SK-N-SH (cell line): Measurements from ENCODE around the gene METTL21A. TPM values are rescaled to one million over a fixed set of nuclear protein-coding genes. Genes with fewer than 3 reads are reported as not detected.

Experiments
- CTCF ChIA-PET: fragments of 300-600, 350-600 bp; formaldehyde crosslinking; extraction: SDS; loops from one replicate; lab custom pipeline; 2021; lab: Yijun Ruan, JAX
- POLR2A ChIA-PET: fragments of 350-600 bp; sonication (Branson Sonifier 250); formaldehyde crosslinking; extraction: SDS; loops from one replicate; lab custom pipeline; 2020; ENCODE audit warnings: antibody characterized with exemption, inconsistent platforms; lab: Yijun Ruan, JAX
- DNase-seq: peaks from one replicate; pipeline ENCODE4 v3.0.0; 2012
- H2AFZ ChIP-seq: fragments of 200-600 bp; sonication (generic); 2 replicates; pipeline ENCODE4 v1.8.1; 2016; ENCODE audit warnings: antibody characterized with exemption, mild to moderate bottlenecking, low read depth
- H3F3A ChIP-seq: fragments of 200-600 bp; sonication (generic); replicated peaks from 2 replicates; pipeline ENCODE3; 2016; ENCODE audit warnings: antibody characterized with exemption, mild to moderate bottlenecking; ENCODE audit not compliant: insufficient read depth
- H3K27ac ChIP-seq, 2 experiments: fragments of 200-500 bp in 1 of 2; fragments of 200-600 bp in 1 of 2; sonication (Bioruptor generic) in 1 of 2; sonication (generic), shearing (Covaris generic) in 1 of 2; 2 replicates each; pipeline versions ENCODE4 v1.5.1 to v1.6.1; 2014 to 2016; ENCODE audit warnings: low read depth in 2 of 2, inconsistent platforms in 1 of 2, low read length in 1 of 2, mild to moderate bottlenecking in 1 of 2, mixed read lengths in 1 of 2
- H3K27me3 ChIP-seq: fragments of 200-600 bp; sonication (generic), shearing (Covaris generic); 2 replicates; pipeline ENCODE4 v1.6.1; 2016; ENCODE audit warnings: mixed run types; ENCODE audit not compliant: insufficient read depth
- H3K36me3 ChIP-seq, 2 experiments: fragments of 200-500 bp in 1 of 2; fragments of 200-600 bp in 1 of 2; sonication (Bioruptor generic) in 1 of 2; sonication (generic) in 1 of 2; replicated peaks in 1 of 2; 2 replicates each; pipeline versions ENCODE3 to v1.5.1; 2014 to 2016; ENCODE audit warnings: low read length in 1 of 2, mild to moderate bottlenecking in 1 of 2; ENCODE audit not compliant: insufficient read depth in 2 of 2, control insufficient read depth in 1 of 2
- H3K4me1 ChIP-seq, 2 experiments: fragments of 200-500 bp in 1 of 2; fragments of 200-600 bp in 1 of 2; sonication (Bioruptor generic) in 1 of 2; sonication (generic), shearing (Covaris generic) in 1 of 2; 2 replicates each; pipeline versions ENCODE4 v1.5.1 to v1.6.1; 2014 to 2016; ENCODE audit warnings: low read depth in 1 of 2, low read length in 1 of 2, mixed run types in 1 of 2; ENCODE audit not compliant: insufficient read depth in 2 of 2, control insufficient read depth in 1 of 2
- H3K4me2 ChIP-seq: fragments of 200-600 bp; sonication (generic), shearing (Covaris generic); 2 replicates; pipeline ENCODE4 v1.6.1; 2017; ENCODE audit warnings: mixed run types
- H3K4me3 ChIP-seq, 2 experiments: fragments of 200-500 bp in 1 of 2; fragments of 200-600 bp in 1 of 2; sonication (Bioruptor generic) in 1 of 2; sonication (generic), shearing (Covaris generic) in 1 of 2; 2 replicates each; pipeline versions ENCODE4 v1.5.1 to v1.8.1; 2014 to 2016; ENCODE audit warnings: low read depth in 2 of 2, inconsistent platforms in 1 of 2, low read length in 1 of 2, mild to moderate bottlenecking in 1 of 2, mixed read lengths in 1 of 2, moderate library complexity in 1 of 2
- H3K79me2 ChIP-seq: fragments of 200-600 bp; sonication (generic); 2 replicates; pipeline ENCODE4 v1.8.1; 2017; ENCODE audit warnings: mild to moderate bottlenecking; ENCODE audit not compliant: insufficient read depth
- H3K9ac ChIP-seq: fragments of 200-600 bp; sonication (generic); 2 replicates; pipeline ENCODE4 v1.6.1; 2017; ENCODE audit warnings: mixed run types
- H3K9me2 ChIP-seq: fragments of 200-600 bp; sonication (generic); 2 replicates; pipeline ENCODE4 v1.6.1; 2017; ENCODE audit warnings: mixed run types
- H3K9me3 ChIP-seq: fragments of 200-600 bp; sonication (generic); 2 replicates; pipeline ENCODE4 v1.6.1; 2017; ENCODE audit warnings: mixed run types, mild to moderate bottlenecking, moderate library complexity
- H4K20me1 ChIP-seq: fragments of 200-600 bp; sonication (generic); 2 replicates; pipeline ENCODE4 v1.6.1; 2017; ENCODE audit warnings: mild to moderate bottlenecking, mixed run types; ENCODE audit not compliant: insufficient read depth
- CHD2 ChIP-seq: fragments of 150-350 bp; IDR thresholded peaks from 2 replicates; pipeline ENCODE4 v1.6.1; 2018; ENCODE audit warnings: low read length; ENCODE audit not compliant: partially characterized antibody
- FOSL2 ChIP-seq: IDR thresholded peaks from 2 replicates; pipeline ENCODE4 v1.4.0; 2012; ENCODE audit warnings: low read depth, mild to moderate bottlenecking, moderate library complexity, borderline replicate concordance
- FOXJ3 ChIP-seq: sonication (generic); formaldehyde crosslinking; IDR thresholded peaks from 2 replicates; pipeline ENCODE4 v1.5.1; 2020; ENCODE audit warnings: mild to moderate bottlenecking, missing genetic modification reagents
- FOXM1 ChIP-seq: IDR thresholded peaks from 2 replicates; pipeline ENCODE4 v1.4.0; 2012; ENCODE audit warnings: low read depth, mild to moderate bottlenecking
- GABPA ChIP-seq: IDR thresholded peaks from 2 replicates; pipeline ENCODE4 v1.4.0; 2012; ENCODE audit warnings: low read depth, mild to moderate bottlenecking
- JUND ChIP-seq: IDR thresholded peaks from 2 replicates; pipeline ENCODE4 v1.4.0; 2012
- MEF2A ChIP-seq: IDR thresholded peaks from 2 replicates; pipeline ENCODE4 v1.4.0; 2012; ENCODE audit warnings: low read depth, borderline replicate concordance
- MXI1 ChIP-seq: IDR thresholded peaks from 2 replicates; pipeline ENCODE4 v1.6.1; 2012; ENCODE audit warnings: mild to moderate bottlenecking, low read depth, low read length, improper control_type of control experiment
- NFIC ChIP-seq: IDR thresholded peaks from 2 replicates; pipeline ENCODE4 v1.4.0; 2012; ENCODE audit warnings: borderline replicate concordance
- NRF1 ChIP-seq: IDR thresholded peaks from 2 replicates; pipeline ENCODE4 v1.6.1; 2012; ENCODE audit warnings: low read depth, mild to moderate bottlenecking, low read length
- TAF1 ChIP-seq: IDR thresholded peaks from 2 replicates; pipeline ENCODE4 v1.6.1; 2012; ENCODE audit warnings: low read depth, mild to moderate bottlenecking, low read length, moderate library complexity, borderline replicate concordance
- TCF12 ChIP-seq: IDR thresholded peaks from 2 replicates; pipeline ENCODE4 v1.4.0; 2012
- TEAD4 ChIP-seq: IDR thresholded peaks from 2 replicates; pipeline ENCODE4 v1.4.0; 2012; ENCODE audit warnings: mild to moderate bottlenecking, borderline replicate concordance; ENCODE audit not compliant: insufficient read depth
- WGBS: methylation state at CpG from one replicate; pipeline ENCODE4 v1.1.6; 2017; ENCODE audit warnings: low lambda C conversion rate; 5-methylcytosine and 5-hydroxymethylcytosine counted together
- polyA plus RNA-seq, 3 experiments: library from polyadenylated mRNA; depleted of rRNA; stranded (reverse); fragments of >200 nt; gene quantifications; 2 replicates each; pipeline ENCODE4 v1.2.3, GENCODE V29; 2012
- TF ChIP-seq, protein P1 (sequence below): fragments of 150-350 bp; IDR thresholded peaks from 2 replicates; pipeline ENCODE4 v1.6.1; 2016; ENCODE audit warnings: mild to moderate bottlenecking, low read depth, low read length
- TF ChIP-seq, protein P2 (sequence below): fragments of 150-350 bp; IDR thresholded peaks from 2 replicates; pipeline ENCODE4 v1.6.1; 2017; ENCODE audit warnings: antibody characterized with exemption, low read length, low read depth, borderline replicate concordance
- TF ChIP-seq, protein P3 (sequence below): IDR thresholded peaks from 2 replicates; pipeline ENCODE4 v1.4.0; 2012; ENCODE audit warnings: low read depth, borderline replicate concordance
- TF ChIP-seq, protein P4 (sequence below): fragments of 200-600 bp; sonication (generic); IDR thresholded peaks from 2 replicates; pipeline ENCODE4 v1.6.1; 2017; ENCODE audit warnings: antibody characterized with exemption, mild to moderate bottlenecking, moderate library complexity

The METTL21A gene
- polyA plus RNA-seq, 1 of the 3 experiments (the other 2 are of a cell fraction), result 19.4 TPM

DNA sequence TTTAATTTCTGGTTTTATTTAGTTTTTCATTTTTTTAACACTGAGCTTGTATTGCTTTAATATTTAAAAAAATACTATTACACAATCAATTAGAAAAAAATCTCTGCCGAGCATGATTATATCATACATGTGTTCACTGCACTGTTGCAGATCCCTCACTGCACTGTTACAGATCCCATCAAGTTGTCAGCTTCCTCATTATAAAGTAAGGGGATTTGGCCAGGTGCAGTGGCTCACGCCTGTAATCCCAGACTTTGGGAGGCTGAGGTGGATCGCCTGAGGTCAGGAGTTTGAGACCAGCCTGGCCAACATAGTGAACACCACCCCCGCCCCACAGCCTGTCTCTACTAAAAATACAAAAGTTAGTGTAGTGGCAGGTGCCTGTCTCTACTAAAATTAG is 33.0 kb upstream of the METTL21A start:
- DNase-seq, result no peak
- no peak overlapping the region for H3K27ac ChIP-seq
- H4K20me1 ChIP-seq, result no peaks in the 10 kb centered on the region
- no peaks in the 10 kb centered on the region for H3K27me3 ChIP-seq
- CTCF ChIA-PET, result interaction anchor here (0.7 to 1.2 kb wide), 3 partner anchors 32 to 46 kb away, joined by 3 to 5 read pairs (median 3); no protein-coding TSS in a partner anchor
- H3K9me2 ChIP-seq, result no peaks in the 10 kb centered on the region
- no peak overlapping the region for H3K9ac ChIP-seq
- H3K4me2 ChIP-seq, result no peak overlapping the region
- 87% methylated on average over 4 of the region's 4 CpGs for WGBS
- H3F3A ChIP-seq, result no peaks in the 10 kb centered on the region
- no peaks in the 10 kb centered on the region for H3K79me2 ChIP-seq
- no peak overlapping the region for H3K4me3 ChIP-seq
- TF ChIP-seq TAF1 (no peak), TEAD4 (no peak), FOSL2 (no peak), CHD2 (no peak), GABPA (no peak), FOXJ3 (no peak), NRF1 (no peak), TCF12 (no peak), JUND (no peak), NFIC (no peak), MXI1 (no peak), FOXM1 (no peak), MEF2A (no peak)
- TF ChIP-seq, protein P1, sequence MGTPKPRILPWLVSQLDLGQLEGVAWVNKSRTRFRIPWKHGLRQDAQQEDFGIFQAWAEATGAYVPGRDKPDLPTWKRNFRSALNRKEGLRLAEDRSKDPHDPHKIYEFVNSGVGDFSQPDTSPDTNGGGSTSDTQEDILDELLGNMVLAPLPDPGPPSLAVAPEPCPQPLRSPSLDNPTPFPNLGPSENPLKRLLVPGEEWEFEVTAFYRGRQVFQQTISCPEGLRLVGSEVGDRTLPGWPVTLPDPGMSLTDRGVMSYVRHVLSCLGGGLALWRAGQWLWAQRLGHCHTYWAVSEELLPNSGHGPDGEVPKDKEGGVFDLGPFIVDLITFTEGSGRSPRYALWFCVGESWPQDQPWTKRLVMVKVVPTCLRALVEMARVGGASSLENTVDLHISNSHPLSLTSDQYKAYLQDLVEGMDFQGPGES, result no peak
- TF ChIP-seq, protein P2, sequence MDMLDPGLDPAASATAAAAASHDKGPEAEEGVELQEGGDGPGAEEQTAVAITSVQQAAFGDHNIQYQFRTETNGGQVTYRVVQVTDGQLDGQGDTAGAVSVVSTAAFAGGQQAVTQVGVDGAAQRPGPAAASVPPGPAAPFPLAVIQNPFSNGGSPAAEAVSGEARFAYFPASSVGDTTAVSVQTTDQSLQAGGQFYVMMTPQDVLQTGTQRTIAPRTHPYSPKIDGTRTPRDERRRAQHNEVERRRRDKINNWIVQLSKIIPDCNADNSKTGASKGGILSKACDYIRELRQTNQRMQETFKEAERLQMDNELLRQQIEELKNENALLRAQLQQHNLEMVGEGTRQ, result no peak
- TF ChIP-seq, protein P3, sequence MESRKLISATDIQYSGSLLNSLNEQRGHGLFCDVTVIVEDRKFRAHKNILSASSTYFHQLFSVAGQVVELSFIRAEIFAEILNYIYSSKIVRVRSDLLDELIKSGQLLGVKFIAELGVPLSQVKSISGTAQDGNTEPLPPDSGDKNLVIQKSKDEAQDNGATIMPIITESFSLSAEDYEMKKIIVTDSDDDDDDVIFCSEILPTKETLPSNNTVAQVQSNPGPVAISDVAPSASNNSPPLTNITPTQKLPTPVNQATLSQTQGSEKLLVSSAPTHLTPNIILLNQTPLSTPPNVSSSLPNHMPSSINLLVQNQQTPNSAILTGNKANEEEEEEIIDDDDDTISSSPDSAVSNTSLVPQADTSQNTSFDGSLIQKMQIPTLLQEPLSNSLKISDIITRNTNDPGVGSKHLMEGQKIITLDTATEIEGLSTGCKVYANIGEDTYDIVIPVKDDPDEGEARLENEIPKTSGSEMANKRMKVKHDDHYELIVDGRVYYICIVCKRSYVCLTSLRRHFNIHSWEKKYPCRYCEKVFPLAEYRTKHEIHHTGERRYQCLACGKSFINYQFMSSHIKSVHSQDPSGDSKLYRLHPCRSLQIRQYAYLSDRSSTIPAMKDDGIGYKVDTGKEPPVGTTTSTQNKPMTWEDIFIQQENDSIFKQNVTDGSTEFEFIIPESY, result no peak
- TF ChIP-seq, protein P4, sequence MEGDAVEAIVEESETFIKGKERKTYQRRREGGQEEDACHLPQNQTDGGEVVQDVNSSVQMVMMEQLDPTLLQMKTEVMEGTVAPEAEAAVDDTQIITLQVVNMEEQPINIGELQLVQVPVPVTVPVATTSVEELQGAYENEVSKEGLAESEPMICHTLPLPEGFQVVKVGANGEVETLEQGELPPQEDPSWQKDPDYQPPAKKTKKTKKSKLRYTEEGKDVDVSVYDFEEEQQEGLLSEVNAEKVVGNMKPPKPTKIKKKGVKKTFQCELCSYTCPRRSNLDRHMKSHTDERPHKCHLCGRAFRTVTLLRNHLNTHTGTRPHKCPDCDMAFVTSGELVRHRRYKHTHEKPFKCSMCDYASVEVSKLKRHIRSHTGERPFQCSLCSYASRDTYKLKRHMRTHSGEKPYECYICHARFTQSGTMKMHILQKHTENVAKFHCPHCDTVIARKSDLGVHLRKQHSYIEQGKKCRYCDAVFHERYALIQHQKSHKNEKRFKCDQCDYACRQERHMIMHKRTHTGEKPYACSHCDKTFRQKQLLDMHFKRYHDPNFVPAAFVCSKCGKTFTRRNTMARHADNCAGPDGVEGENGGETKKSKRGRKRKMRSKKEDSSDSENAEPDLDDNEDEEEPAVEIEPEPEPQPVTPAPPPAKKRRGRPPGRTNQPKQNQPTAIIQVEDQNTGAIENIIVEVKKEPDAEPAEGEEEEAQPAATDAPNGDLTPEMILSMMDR, result no peak
- TF ChIP-seq, all 33 proteins: peak for 0
- H3K9me3 ChIP-seq, result no peaks in the 10 kb centered on the region
- no peaks in the 10 kb centered on the region for H3K4me1 ChIP-seq
- POLR2A ChIA-PET, result no interaction called here
- no peaks in the 10 kb centered on the region for H3K36me3 ChIP-seq
- no peak overlapping the region for H2AFZ ChIP-seq
